ENCODE data around the gene MXRA8. TPM values are rescaled to one million over a fixed set of nuclear protein-coding genes. Genes with fewer than 3 reads are reported as not detected.

MXRA8 gene
- total and polyA plus RNA-seq, 8 donors, result 23.3 to 203 (median 42.9) TPM

DNA sequence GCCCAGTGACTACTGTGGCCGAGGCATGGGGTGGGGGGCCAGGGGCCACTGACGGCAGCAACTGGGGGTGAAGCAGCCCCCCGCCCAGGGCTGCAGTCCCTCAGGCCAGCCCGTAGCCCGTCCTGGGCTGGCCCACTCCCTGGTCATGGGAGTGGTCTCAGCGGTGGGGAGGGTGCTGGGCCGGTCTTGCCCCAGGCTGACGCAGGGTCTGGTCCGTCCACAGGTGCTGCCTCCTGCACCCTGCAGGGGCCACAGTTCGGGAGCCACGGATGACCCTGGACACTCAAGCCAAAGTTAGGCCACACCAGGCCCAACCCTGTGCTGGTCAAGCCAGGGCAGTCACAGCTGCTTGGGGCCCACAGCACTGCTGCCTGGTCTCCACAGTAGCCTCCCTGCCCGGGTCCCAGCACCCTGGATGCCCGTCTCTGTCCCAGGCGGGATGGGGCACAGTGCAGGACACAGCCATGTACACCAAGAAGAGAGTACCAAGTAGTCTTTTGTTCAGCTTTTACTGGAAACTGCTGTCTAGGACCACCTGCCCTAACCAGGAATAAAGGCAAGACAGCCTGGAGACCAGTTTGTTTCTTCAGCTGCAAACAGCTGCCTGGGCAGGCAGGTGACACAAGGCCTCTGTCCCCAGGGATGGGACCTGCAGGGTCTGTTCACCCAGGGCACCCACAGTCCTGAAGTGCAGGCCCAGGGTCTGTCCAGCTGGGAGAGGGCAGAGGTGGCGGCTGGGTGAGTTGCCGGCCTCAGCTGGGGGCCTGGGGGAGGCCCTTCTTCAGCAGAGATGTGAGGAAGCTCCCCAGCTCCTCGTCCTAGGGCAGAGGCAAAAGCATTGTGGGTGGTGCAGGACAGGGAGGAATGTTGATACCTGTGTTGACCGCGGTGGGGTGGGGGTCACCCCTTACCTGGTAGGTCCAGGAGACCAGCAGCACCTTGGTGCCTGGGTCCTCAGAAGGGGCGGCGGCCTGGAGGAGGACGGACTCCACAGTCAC is 46.9 kb downstream of the MXRA8 start:
- peak overlapping the region in 1 of 5 donors; percentile 96 for H3K27ac ChIP-seq
- peaks cover 34 to 63% (median 59%) of the 10 kb centered on the region in 4 donors for H3K36me3 ChIP-seq
- intact Hi-C loops (cut with DNase I; ENCODE audit: low total_unique reads), result no loop called here
- no peaks in the 10 kb centered on the region for H3K27me3 ChIP-seq
- H3K4me1 ChIP-seq, result peaks cover 17 to 46% (median 35%) of the 10 kb centered on the region in 4 donors
- no peak for DNase-seq
- no peaks in the 10 kb centered on the region for H3K9me3 ChIP-seq
- TF ChIP-seq POLR2A (IDR thresholded peaks at IDR 0.05) (no peak), EP300 (IDR thresholded peaks at IDR 0.05) (no peak), POLR2AphosphoS5 (IDR thresholded peaks at IDR 0.05) (no peak)
- TF ChIP-seq, protein P1, sequence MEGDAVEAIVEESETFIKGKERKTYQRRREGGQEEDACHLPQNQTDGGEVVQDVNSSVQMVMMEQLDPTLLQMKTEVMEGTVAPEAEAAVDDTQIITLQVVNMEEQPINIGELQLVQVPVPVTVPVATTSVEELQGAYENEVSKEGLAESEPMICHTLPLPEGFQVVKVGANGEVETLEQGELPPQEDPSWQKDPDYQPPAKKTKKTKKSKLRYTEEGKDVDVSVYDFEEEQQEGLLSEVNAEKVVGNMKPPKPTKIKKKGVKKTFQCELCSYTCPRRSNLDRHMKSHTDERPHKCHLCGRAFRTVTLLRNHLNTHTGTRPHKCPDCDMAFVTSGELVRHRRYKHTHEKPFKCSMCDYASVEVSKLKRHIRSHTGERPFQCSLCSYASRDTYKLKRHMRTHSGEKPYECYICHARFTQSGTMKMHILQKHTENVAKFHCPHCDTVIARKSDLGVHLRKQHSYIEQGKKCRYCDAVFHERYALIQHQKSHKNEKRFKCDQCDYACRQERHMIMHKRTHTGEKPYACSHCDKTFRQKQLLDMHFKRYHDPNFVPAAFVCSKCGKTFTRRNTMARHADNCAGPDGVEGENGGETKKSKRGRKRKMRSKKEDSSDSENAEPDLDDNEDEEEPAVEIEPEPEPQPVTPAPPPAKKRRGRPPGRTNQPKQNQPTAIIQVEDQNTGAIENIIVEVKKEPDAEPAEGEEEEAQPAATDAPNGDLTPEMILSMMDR (IDR thresholded peaks at IDR 0.05), result no peak
- no peak overlapping the region for H3K4me3 ChIP-seq
- 77 to 92% (median 85%) methylated on average over 10 to 22 of the region's 22 CpGs for WGBS, 5 donors

DNA sequence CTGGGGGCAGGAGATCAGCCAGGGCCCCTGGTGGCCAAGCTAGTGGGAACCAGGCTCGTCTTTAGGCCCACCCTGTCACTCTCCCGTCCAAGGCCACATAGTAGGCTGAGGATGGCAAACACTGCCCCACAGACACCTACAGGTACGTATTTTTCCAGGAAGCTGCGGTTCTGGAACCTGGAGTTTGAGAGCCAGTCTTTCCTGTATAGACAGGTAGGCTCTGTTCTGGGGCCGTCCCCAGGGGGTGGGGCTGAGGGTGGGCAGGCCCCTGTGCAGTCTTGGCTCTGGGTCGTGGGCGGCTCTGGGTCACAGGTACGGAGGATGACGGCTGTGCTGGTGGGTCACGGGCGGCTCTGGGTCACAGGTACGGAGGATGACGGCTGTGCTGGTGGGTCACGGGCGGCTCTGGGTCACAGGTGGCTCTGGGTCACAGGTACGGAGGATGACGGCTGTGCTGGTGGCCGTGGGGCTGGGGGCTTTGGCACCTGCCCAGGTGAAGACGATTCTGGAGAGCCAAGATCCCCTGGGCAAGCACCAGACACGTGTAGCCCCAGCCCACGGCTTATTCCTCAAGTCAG is 47.8 kb downstream of the MXRA8 start:
- WGBS, 5 donors, result 69 to 78% (median 74%) methylated on average over 20 to 21 of the region's 21 CpGs
- no peak for DNase-seq
- no peaks in the 10 kb centered on the region for H3K9me3 ChIP-seq
- TF ChIP-seq, protein P1 (IDR thresholded peaks at IDR 0.05), result no peak
- TF ChIP-seq EP300 (IDR thresholded peaks at IDR 0.05), result no peak
- TF ChIP-seq POLR2AphosphoS5 (IDR thresholded peaks at IDR 0.05), result no peak
- TF ChIP-seq POLR2A (IDR thresholded peaks at IDR 0.05), result no peak
- H3K27me3 ChIP-seq, result no peaks in the 10 kb centered on the region
- peaks cover 26 to 47% (median 39%) of the 10 kb centered on the region in 4 donors for H3K4me1 ChIP-seq
- no peak overlapping the region for H3K4me3 ChIP-seq
- peak overlapping the region in 1 of 5 donors; percentile 96 for H3K27ac ChIP-seq
- intact Hi-C loops (cut with DNase I; ENCODE audit: low total_unique reads), result no loop called here
- peaks cover 34 to 56% (median 54%) of the 10 kb centered on the region in 4 donors for H3K36me3 ChIP-seq

DNA sequence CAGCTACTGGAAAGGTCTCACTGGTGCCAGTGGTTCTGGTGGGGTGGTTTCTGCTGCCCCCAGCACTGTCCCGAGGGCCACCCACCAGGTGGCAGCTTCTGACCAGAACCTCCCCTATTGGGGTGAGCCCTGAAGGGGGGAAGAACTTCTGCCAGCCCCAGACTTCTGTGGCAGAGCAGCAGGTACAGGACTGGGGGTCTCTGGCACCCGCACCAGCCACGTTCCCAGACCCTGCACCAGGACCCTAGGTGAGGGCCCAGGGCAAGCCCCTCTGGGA is 48.3 kb downstream of the MXRA8 start:
- peaks cover 32 to 52% (median 51%) of the 10 kb centered on the region in 4 donors for H3K36me3 ChIP-seq
- TF ChIP-seq EP300 (IDR thresholded peaks at IDR 0.05) (no peak), POLR2A (IDR thresholded peaks at IDR 0.05) (no peak), POLR2AphosphoS5 (IDR thresholded peaks at IDR 0.05) (no peak)
- TF ChIP-seq, protein P1 (IDR thresholded peaks at IDR 0.05), result no peak

DNA sequence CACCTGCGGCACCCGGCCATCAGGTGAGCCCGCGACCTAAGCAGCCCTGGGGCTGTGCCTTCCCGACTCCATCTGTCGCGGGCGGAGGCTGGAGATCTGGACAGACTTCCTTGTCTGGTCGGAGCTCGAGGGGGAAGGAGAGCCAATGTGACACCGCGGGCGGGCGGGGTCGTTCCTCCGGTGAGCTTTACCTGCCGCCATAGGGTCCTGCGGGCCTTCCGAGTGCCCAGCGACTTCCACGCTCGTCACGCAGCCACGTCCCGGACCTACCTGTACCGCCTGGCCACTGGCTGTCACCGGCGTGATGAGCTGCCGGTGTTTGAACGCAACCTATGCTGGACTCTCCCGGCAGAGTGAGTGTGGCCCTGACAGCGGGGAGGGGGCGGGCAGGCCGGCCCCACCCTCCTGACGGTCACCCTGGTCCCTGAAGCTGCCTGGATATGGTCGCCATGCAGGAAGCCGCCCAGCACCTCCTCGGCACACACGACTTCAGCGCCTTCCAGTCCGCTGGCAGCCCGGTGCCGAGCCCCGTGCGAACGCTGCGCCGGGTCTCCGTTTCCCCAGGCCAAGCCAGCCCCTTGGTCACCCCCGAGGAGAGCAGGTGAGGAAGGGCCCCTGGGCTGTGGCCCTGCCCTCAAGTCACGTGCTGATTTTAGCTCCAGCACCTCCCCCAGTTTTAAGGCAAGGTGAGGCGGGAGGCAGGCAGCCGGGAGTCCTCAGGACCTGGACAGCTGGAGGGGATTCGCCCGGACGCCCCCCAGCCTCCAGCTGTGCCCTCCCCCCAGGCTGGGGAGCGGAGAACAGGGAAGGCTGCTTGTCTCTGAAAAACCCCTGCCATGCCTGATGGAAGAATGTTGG is 48.9 kb downstream of the MXRA8 start:
- intact Hi-C loops (cut with DNase I; ENCODE audit: low total_unique reads), result no loop called here
- Histone ChIP-seq H3K4me1 (peaks cover 37 to 53% (median 47%) of the 10 kb centered on the region in 4 donors), H3K9me3 (no peaks in the 10 kb centered on the region), H3K36me3 (peaks cover 26 to 47% (median 46%) of the 10 kb centered on the region in 4 donors), H3K27ac (peak overlapping the region; percentile 93 to 99 (median 96)), H3K27me3 (no peaks in the 10 kb centered on the region), H3K4me3 (peak overlapping the region; percentile 88 to 91 (median 90))
- 6 to 33% (median 18%) methylated on average over 35 to 57 of the region's 57 CpGs for WGBS, 5 donors
- peak in 1 of 2 donors; percentile 68 for DNase-seq
- TF ChIP-seq, protein P1 (IDR thresholded peaks at IDR 0.05), result no peak
- TF ChIP-seq EP300 (IDR thresholded peaks at IDR 0.05) (no peak), POLR2AphosphoS5 (IDR thresholded peaks at IDR 0.05) (peak in 1 of 3 donors; percentile 6)

More for the DNA sequence above, 48.3 kb downstream of the MXRA8 start:
- no peak for DNase-seq
- H3K4me1 ChIP-seq, result peaks cover 31 to 49% (median 42%) of the 10 kb centered on the region in 4 donors
- H3K27ac ChIP-seq, result peak overlapping the region in 4 of 5 donors; percentile 93 to 99 (median 96)
- 51 to 82% (median 74%) methylated on average over 3 of the region's 3 CpGs for WGBS, 5 donors
- intact Hi-C loops (cut with DNase I; ENCODE audit: low total_unique reads), result no loop called here
- H3K4me3 ChIP-seq, result peak overlapping the region in 2 of 4 donors; percentile 88 to 90
- no peaks in the 10 kb centered on the region for H3K9me3 ChIP-seq
- no peaks in the 10 kb centered on the region for H3K27me3 ChIP-seq
